K562 (cell line): ENCODE measurements around the gene DPEP2. TPM values are rescaled to one million over a fixed set of nuclear protein-coding genes. Genes with fewer than 3 reads are reported as not detected.
A peak's percentile ranks its signal among the peaks of the same experiment; 100 is the strongest.

Experiments used
- CBX3 ChIP-seq, 2 experiments: IDR thresholded peaks; 1 replicate in 1 of 2; 2 replicates in 1 of 2; pipeline ENCODE4 v1.6.1; 2012; ENCODE audit warnings: inconsistent platforms in 2 of 2, low read length in 2 of 2, borderline replicate concordance in 1 of 2, control low read depth in 1 of 2
- ESRRA ChIP-seq: fragments of 450-650 bp; IDR thresholded peaks from 2 replicates; pipeline ENCODE4 v1.6.1; 2014; ENCODE audit warnings: low read depth, mild to moderate bottlenecking, moderate library complexity, borderline replicate concordance
- MCM2 ChIP-seq: fragments of 450-650 bp; IDR thresholded peaks from 2 replicates; pipeline ENCODE4 v1.6.1; 2017; ENCODE audit warnings: low read depth, mild to moderate bottlenecking
- MGA ChIP-seq: fragments of 450-650 bp; IDR thresholded peaks from 2 replicates; pipeline ENCODE4 v1.6.1; 2016; ENCODE audit warnings: mild to moderate bottlenecking, moderate library complexity
- ZNF384 ChIP-seq: IDR thresholded peaks from 2 replicates; pipeline ENCODE4 v1.6.1; 2012; ENCODE audit warnings: low read depth, low read length, improper control_type of control experiment
- ZNF785 ChIP-seq: fragments of 250-450 bp; sonication (Bioruptor Pico); IDR thresholded peaks from 2 replicates; pipeline ENCODE4 v1.4.0; 2020; ENCODE audit warnings: mild to moderate bottlenecking
- ZZZ3 ChIP-seq: fragments of 450-650 bp; IDR thresholded peaks from 2 replicates; pipeline ENCODE4 v1.6.1; 2016; ENCODE audit warnings: antibody characterized with exemption, mild to moderate bottlenecking, moderate library complexity
- polyA plus RNA-seq, 8 experiments: library from polyadenylated mRNA; depleted of rRNA in 4 of 8; stranded (reverse) in 5 of 8; unstranded in 3 of 8; fragments of >200 nt; fragmentation: Nextera tagmentation in 2 of 8; fragmentation: Illumina TruSeq in 1 of 8; extraction: Ambion mirVana in 2 of 8; extraction: Trizol in 1 of 8; gene quantifications; 2 replicates each; pipeline versions ENCODE4 v1.2.1 to v1.2.3, GENCODE V29; 2011 to 2014; ENCODE audit warnings: inconsistent platforms in 1 of 8, missing spikeins in 1 of 8
- total RNA-seq, 7 experiments: library from RNA; depleted of rRNA in 6 of 7; stranded (reverse); fragments of >200 nt in 6 of 7; fragmentation: Illumina TruSeq in 2 of 7; extraction: Trizol in 2 of 7; gene quantifications; 2 replicates each; pipeline versions ENCODE4 v1.2.1 to v1.2.3, GENCODE V29; 2011 to 2021; ENCODE audit warnings: low replicate concordance in 1 of 7
- TF ChIP-seq, protein P1 (sequence below): fragments of 150-350 bp; conservative IDR thresholded peaks from 2 replicates; pipeline ENCODE4 v1.6.1; 2014; ENCODE audit warnings: low read length
- TF ChIP-seq, protein P2 (sequence below): IDR thresholded peaks from 3 replicates; pipeline ENCODE4 v1.6.1; 2011; ENCODE audit warnings: borderline replicate concordance, mild to moderate bottlenecking, moderate library complexity; ENCODE audit not compliant: insufficient read length; ENCODE audit errors: extremely low read depth

DPEP2 gene
- total and polyA plus RNA-seq, 9 of the 15 experiments (the other 6 are each of a cell fraction or from before 2014, with no cell fraction given), result 0.14 to 1.2 (median 0.38) TPM

- TF ChIP-seq ZNF785 (CRISPR knock-in tag), result no peak
- no peak for TF ChIP-seq MCM2
- TF ChIP-seq, protein P1, sequence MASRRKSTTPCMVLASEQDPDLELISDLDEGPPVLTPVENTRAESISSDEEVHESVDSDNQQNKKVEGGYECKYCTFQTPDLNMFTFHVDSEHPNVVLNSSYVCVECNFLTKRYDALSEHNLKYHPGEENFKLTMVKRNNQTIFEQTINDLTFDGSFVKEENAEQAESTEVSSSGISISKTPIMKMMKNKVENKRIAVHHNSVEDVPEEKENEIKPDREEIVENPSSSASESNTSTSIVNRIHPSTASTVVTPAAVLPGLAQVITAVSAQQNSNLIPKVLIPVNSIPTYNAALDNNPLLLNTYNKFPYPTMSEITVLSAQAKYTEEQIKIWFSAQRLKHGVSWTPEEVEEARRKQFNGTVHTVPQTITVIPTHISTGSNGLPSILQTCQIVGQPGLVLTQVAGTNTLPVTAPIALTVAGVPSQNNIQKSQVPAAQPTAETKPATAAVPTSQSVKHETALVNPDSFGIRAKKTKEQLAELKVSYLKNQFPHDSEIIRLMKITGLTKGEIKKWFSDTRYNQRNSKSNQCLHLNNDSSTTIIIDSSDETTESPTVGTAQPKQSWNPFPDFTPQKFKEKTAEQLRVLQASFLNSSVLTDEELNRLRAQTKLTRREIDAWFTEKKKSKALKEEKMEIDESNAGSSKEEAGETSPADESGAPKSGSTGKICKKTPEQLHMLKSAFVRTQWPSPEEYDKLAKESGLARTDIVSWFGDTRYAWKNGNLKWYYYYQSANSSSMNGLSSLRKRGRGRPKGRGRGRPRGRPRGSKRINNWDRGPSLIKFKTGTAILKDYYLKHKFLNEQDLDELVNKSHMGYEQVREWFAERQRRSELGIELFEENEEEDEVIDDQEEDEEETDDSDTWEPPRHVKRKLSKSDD, result no peak
- TF ChIP-seq MGA, result no peak
- TF ChIP-seq ESRRA, result peak; percentile 30; the same call in 1 of the 2 replicates
- no peak for TF ChIP-seq ZZZ3
- 0 out of 3 replicates have a peak, but pooled peaks of 1 of the 2 experiments have one; percentile 12 for TF ChIP-seq CBX3 (IDR thresholded peaks at IDR 0.05; ENCODE audit: borderline replicate concordance in 1 of 2, low read length in 2 of 2)
- TF ChIP-seq, protein P2, sequence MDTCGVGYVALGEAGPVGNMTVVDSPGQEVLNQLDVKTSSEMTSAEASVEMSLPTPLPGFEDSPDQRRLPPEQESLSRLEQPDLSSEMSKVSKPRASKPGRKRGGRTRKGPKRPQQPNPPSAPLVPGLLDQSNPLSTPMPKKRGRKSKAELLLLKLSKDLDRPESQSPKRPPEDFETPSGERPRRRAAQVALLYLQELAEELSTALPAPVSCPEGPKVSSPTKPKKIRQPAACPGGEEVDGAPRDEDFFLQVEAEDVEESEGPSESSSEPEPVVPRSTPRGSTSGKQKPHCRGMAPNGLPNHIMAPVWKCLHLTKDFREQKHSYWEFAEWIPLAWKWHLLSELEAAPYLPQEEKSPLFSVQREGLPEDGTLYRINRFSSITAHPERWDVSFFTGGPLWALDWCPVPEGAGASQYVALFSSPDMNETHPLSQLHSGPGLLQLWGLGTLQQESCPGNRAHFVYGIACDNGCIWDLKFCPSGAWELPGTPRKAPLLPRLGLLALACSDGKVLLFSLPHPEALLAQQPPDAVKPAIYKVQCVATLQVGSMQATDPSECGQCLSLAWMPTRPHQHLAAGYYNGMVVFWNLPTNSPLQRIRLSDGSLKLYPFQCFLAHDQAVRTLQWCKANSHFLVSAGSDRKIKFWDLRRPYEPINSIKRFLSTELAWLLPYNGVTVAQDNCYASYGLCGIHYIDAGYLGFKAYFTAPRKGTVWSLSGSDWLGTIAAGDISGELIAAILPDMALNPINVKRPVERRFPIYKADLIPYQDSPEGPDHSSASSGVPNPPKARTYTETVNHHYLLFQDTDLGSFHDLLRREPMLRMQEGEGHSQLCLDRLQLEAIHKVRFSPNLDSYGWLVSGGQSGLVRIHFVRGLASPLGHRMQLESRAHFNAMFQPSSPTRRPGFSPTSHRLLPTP, result no peak
- no peak for TF ChIP-seq ZNF384
Measured at GRCh38 chr16:68040506-68041288, 41.4 kb upstream of the DPEP2 start (continued).
